GM19324 (cell line): ENCODE data around the gene SYNE1.

Source experiments
- ATAC-seq: cut with Tn5 transposase; IDR thresholded peaks from one replicate; pipeline ENCODE4 v1.9.1; 2021; ENCODE audit warnings: mild to moderate bottlenecking, moderate library complexity; ENCODE audit not compliant: unreplicated experiment, low FRiP score

The SYNE1 gene

DNA sequence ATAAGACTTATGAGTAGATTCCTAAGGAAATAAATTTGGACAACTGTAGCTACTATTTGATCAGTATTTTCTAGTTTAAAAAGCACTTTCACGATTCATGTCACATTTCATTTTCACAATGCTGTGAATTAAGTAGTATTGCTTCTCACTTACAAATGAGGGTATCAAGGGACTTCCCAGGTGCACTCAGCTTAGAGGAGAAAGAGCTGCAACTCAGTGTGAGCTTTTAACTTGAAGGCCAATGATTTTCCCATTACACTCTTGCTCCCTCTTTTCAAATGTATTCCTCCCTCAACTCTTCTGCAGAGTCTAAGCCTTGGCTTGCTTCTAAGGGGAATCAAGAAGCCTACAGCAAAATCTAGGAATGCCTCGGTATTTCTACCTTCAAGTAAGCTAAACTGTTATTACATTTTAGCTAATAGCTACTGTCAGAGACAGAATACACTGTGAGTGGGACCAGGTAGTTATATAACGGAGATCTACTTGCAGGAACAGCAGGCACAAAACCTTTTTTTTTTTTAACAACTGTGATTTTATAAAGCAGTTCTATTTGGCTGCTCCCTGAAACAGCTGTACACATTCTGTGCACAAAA, 339.0 kb downstream of the SYNE1 start:
- peak; percentile 28 for ATAC-seq

- no peak for ATAC-seq
Observed at GRCh38 chr6:152296648-152297376, 340.4 kb downstream of the SYNE1 start.

GRCh38 chr6:152295920-152296319, 341.2 kb downstream of the SYNE1 start:
- ATAC-seq = no peak

- no peak for ATAC-seq
Observed at GRCh38 chr6:152295346-152295745, 341.8 kb downstream of the SYNE1 start.

- ATAC-seq = no peak
Observed at GRCh38 chr6:152293404-152293803, 343.8 kb downstream of the SYNE1 start.

DNA sequence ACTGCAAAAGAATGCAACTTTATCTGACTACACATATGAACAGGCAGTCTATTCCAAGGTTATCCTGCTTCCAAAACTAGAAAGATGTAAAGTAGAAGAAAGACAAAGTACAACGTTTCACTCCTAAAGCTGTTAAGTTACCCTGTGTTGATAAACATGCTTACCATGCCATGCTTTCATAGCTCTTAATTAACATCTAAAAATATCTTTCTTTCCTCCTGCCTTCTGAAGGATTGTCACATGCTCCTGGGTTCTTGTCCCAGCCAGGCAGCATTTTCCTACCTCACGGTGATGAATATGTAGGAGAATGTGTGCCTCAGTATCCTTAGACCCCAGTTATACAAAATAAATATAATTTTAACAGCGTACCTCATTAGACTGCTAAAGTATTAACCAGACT, 344.6 kb downstream of the SYNE1 start:
- ATAC-seq = no peak

GRCh38 chr6:152290693-152291092, 346.5 kb downstream of the SYNE1 start:
- ATAC-seq = no peak

GRCh38 chr6:152277826-152278329, 359.3 kb downstream of the SYNE1 start:
- no peak for ATAC-seq

DNA sequence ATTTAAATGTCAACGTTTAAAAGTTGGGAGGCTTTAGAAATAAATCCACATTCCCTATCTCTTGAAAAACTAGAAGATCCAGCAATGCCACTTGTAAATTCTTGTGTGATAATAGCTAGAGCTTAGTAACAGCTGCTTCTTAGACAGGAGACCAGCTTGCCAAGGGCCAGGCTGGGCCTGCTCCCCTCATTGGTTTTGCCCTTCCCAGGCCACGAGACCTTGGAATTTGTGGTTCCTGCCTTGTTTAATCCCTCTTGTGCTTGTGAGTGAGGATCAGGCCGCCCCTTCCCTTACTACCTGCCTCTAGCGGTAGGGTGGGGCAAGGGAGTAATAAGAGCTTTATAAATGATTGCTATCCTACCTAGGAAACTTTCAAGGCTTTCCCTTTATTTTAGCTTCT, 363.5 kb downstream of the SYNE1 start:
- no peak for ATAC-seq

DNA sequence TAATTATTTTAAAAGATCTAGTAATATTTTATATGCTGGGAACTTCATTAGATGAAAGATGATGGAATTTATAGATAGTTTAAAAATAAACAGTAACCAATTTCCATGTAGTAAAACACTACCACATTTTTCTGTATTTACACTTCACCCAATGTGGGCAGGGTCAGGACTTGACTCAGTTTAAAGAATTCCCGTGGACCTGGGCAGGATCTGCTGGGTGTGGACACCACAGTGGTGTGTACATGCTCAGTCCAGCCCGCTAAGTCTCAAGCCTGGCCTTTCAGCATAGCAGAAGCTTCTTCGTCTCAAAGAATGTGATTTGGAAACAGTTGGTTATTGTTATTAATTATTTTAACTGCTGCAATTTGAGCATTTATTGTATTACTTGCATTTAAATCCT, 364.2 kb downstream of the SYNE1 start:
- no peak for ATAC-seq

DNA sequence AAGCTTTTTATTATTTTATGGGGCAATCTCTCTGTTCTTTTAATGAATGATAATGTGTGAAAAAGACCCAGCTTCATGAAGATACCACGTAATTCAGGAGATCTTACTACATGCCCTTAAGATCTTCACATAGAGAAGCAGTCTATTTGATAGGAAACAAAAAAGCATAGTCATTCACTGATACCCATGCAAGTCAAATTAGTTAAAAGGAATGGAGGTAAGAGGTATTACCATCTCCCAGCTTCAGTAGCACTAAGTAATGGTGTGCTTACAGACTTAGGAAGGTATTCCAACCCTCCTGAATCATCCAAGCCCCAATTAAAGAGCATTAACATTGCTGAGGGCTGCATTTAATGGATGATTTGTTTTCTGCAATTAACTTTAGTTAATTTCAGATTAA, 364.7 kb downstream of the SYNE1 start:
- ATAC-seq = no peak

DNA sequence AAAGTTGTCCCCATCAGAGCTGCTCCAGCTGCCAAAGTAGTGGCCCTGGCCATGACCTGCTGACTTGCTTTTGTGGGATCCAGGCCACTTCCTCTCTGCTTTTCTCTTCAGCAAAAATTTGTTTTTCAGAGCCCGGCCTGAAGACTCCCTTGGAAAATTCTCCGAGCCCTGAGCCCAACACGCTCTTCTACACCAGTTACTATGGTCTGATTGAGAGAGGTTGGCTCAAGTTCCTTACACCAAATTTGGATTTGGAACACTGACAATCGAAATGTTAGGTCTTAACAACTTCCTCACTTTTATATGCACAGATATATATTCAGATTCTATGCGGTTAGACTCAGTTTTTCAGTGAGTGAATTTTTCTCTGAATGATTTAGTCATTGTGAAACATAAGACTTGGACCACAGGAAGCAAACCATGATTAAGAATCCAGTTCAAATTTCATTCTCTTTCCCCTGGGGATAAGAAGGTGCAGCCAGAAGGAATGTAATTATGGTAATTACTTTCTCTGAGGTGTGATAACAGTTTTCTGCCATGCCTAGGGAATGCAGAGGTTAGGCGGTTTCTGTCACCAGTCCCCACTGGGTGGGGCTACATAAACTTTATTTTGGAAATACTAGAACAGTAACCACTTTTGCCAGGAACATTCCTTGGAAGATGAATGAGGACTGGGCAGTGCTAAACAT, 365.2 kb downstream of the SYNE1 start:
- no peak for ATAC-seq

DNA sequence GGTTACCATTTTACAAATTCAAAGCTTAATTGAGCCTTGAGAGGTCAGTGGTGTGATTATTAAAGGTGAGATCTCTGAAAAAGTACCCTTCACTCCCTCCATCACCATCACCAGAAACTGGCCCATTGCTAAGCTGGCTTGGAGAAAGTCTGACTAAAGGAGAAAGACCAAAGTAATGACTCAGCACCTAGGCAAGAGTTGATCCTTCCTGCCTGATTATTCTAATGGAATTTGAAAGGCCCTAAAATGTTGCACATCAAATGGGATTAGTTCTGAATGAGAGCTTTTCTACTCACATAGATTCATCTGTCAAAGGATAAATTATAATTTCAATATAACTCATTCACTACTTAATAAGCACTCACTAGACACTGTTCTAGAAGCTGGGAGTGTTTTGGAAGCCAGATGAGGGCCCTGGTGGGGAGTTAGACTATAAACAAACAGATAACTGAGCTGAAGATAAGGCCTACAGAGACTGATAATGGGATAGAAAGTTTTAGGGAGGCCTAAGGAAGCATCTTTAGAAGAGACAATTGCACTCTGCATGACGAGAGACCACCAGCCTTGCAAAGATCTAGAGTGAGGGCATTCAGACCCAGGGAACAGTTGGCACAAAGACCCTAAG, 366.7 kb downstream of the SYNE1 start:
- no peak for ATAC-seq

DNA sequence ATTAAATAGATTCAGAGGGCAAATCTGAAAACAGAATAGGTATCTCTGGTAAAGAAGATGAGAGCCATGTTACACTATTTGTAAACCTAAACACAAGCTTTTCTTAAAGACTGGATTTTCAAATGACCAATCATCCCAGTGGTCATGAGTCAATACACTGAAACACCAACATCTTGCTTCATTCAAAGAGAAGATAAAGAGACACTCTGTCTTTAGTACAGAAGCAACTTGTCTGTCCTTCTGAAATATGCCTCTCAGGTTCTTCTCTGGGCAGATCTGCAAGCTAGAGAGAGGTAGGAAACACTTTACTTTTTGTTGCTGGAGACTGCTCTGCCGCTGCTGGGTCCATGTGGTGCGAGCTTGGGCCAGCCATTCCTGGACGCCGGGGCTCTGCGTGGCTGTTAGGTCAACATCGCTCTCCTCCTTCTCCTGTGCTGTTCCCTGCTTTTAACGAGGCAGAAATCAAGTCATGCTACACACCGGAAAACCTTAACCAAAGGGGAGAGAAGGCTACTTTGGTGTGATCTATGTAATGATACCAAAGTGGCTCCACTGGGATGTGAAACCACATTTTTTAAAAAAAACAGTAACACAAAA, 368.2 kb downstream of the SYNE1 start:
- ATAC-seq = no peak

DNA sequence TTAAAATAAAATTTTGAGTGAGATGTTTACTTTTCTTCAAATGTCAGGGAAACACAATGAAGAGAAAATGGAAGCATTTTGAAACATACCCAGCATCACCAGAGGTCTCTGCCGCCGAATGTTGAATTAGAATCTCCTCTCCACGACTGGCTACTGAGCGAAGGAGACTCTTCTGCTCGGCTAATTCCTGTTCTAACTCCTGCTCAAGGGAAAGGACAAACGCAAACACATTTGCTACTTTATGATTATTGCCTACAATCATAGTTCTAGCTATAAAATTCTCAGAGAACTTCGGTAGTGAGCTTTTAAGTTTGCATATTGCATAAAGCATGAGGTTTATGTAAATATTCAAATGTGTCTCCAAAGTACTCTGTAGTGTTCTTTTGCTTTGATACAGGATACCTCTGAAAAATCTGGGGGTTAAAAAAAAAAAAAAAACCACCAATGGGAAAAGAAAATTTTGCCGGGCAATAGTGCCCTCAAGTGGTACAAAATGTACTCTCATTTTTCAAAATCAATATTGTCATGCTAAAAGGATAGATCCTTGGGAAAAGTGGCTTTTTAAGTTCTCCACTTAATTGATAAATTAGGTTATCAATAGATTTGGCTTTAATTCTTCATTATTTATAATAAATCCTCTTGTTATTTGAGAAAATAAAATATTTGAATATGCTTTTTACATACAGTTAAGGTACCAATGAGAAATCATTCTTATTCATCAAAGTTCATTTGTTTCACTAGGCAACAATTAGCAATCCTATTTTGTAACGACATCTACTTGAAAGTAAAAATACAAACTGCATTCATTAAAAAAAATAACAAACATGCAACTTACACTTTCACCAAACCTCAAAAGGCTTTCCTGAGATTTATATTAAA, 369.0 kb downstream of the SYNE1 start:
- ATAC-seq = no peak

DNA sequence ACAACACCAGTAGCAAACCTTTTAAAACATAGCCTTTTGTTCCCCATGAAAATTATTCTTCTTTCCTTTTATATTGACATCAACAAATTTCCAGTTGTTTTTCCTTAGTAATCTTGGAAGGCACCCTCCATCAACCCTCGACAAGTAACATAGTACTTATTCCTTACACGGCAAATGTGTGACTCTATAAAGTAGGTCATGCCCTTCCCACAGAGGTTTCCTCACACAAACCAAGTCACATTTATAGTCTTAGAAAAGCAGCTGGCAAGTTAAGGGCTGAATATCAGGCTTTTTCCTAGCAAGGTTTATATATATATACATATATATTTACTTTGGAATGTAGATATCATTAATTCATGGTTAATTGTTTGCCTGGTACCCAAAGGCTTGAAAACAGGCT, 371.5 kb downstream of the SYNE1 start:
- no peak for ATAC-seq

GRCh38 chr6:152263582-152263981, 373.6 kb downstream of the SYNE1 start:
- no peak for ATAC-seq

- no peak for ATAC-seq
Observed at GRCh38 chr6:152261179-152261578, 376.0 kb downstream of the SYNE1 start.

DNA sequence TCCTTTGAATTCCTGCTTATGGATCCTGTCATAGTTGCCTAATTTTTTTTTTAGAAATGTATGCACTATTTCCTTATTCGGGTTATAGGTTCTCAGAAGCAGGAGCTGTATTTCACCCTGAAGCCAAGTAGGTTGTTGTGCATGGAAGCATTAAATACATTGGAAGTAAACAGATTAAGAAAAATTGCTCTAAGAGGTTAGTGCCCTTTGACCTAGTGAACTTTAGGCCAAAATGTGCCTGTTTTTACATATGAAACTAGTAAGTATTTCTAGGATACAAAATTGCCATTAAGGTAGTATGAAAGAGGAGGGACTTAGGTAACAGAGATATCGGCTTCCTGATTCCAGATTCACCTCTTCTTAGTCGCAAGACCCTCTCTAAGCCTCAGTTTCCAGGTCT, 377.9 kb downstream of the SYNE1 start:
- ATAC-seq = no peak

- ATAC-seq = no peak
Observed at GRCh38 chr6:152257581-152257980, 379.6 kb downstream of the SYNE1 start.
